K562 (cell line): ENCODE results near the gene ECD. TPM values are rescaled to one million over a fixed set of nuclear protein-coding genes. Genes with fewer than 3 reads are reported as not detected.

ENCODE experiments used
- CREB1 ChIP-seq, 2 experiments: sonication (generic) in 1 of 2; formaldehyde crosslinking in 1 of 2; IDR thresholded peaks; 2 replicates each; pipeline versions ENCODE4 v1.6.1 to v1.8.0; 2012 to 2022; ENCODE audit warnings: inconsistent platforms in 1 of 2, mild to moderate bottlenecking in 1 of 2, missing genetic modification reagents in 1 of 2, moderate library complexity in 1 of 2
- ETS2 ChIP-seq: IDR thresholded peaks from 2 replicates; pipeline ENCODE4 v1.6.1; 2016; ENCODE audit warnings: borderline replicate concordance, missing genetic modification characterization, mild to moderate bottlenecking, moderate library complexity, missing compliant biosample characterization; ENCODE audit not compliant: poor library complexity, severe bottlenecking
- GABPA ChIP-seq: fragments of 200-800 bp; sonication (Bioruptor generic); conservative IDR thresholded peaks from 2 replicates; pipeline ENCODE4 v1.6.1; 2016; ENCODE audit warnings: low read depth, missing genetic modification characterization, missing compliant biosample characterization
- HDAC2 ChIP-seq: fragments of 450-650 bp; IDR thresholded peaks from 2 replicates; pipeline ENCODE4 v1.6.1; 2016; ENCODE audit warnings: mild to moderate bottlenecking
- HNRNPLL ChIP-seq: fragments of 200-400 bp; formaldehyde crosslinking; IDR thresholded peaks from 2 replicates; pipeline ENCODE4 v1.6.1; 2017; ENCODE audit warnings: low read length, low read depth, mild to moderate bottlenecking; ENCODE audit not compliant: poor library complexity, severe bottlenecking
- RBM15 ChIP-seq: fragments of 200-400 bp; formaldehyde crosslinking; IDR thresholded peaks from 2 replicates; pipeline ENCODE4 v1.6.1; 2018; ENCODE audit warnings: mild to moderate bottlenecking, low read length, moderate library complexity; ENCODE audit not compliant: insufficient read depth
- SNAPC5 ChIP-seq: fragments of 250-450 bp; sonication (Bioruptor Pico); IDR thresholded peaks from 2 replicates; pipeline ENCODE4 v1.8.0; 2021; ENCODE audit warnings: moderate library complexity, mild to moderate bottlenecking, inconsistent platforms
- ZBTB40 ChIP-seq, 2 experiments: fragments of 450-650 bp in 1 of 2; sonication (generic) in 1 of 2; formaldehyde crosslinking in 1 of 2; IDR thresholded peaks; 2 replicates each; pipeline versions ENCODE4 v1.7.1 to v1.9.0; 2016 to 2022; ENCODE audit warnings: inconsistent platforms in 1 of 2, mild to moderate bottlenecking in 1 of 2, missing genetic modification reagents in 1 of 2
- ZNF280B ChIP-seq: fragments of 250-450 bp; sonication (Bioruptor Pico); IDR thresholded peaks from 2 replicates; pipeline ENCODE4 v1.5.1; 2021; ENCODE audit warnings: mild to moderate bottlenecking
- ZNF551 ChIP-seq: fragments of 250-450 bp; sonication (Bioruptor Pico); IDR thresholded peaks from 2 replicates; pipeline ENCODE4 v1.5.0; 2021; ENCODE audit warnings: mild to moderate bottlenecking, moderate library complexity
- ZNF740 ChIP-seq, 3 experiments: fragments of 200-800 bp in 1 of 3; sonication (Bioruptor generic) in 1 of 3; sonication (generic) in 1 of 3; formaldehyde crosslinking in 1 of 3; IDR thresholded peaks; 2 replicates each; pipeline versions ENCODE4 v1.6.1 to v1.8.0; 2016 to 2022; ENCODE audit warnings: mild to moderate bottlenecking in 2 of 3, missing compliant biosample characterization in 2 of 3, missing genetic modification characterization in 2 of 3, missing genetic modification reagents in 1 of 3
- polyA plus RNA-seq, 8 experiments: library from polyadenylated mRNA; depleted of rRNA in 4 of 8; stranded (reverse) in 5 of 8; unstranded in 3 of 8; fragments of >200 nt; fragmentation: Nextera tagmentation in 2 of 8; fragmentation: Illumina TruSeq in 1 of 8; extraction: Ambion mirVana in 2 of 8; extraction: Trizol in 1 of 8; gene quantifications; 2 replicates each; pipeline versions ENCODE4 v1.2.1 to v1.2.3, GENCODE V29; 2011 to 2014; ENCODE audit warnings: inconsistent platforms in 1 of 8, missing spikeins in 1 of 8
- total RNA-seq, 7 experiments: library from RNA; depleted of rRNA in 6 of 7; stranded (reverse); fragments of >200 nt in 6 of 7; fragmentation: Illumina TruSeq in 2 of 7; extraction: Trizol in 2 of 7; gene quantifications; 2 replicates each; pipeline versions ENCODE4 v1.2.1 to v1.2.3, GENCODE V29; 2011 to 2021; ENCODE audit warnings: low replicate concordance in 1 of 7

ECD gene
- total and polyA plus RNA-seq, 9 of the 15 experiments (the other 6 are each of a cell fraction or from before 2014, with no cell fraction given), result 33.5 to 79.9 (median 53.2) TPM

- TF ChIP-seq ZNF740 (CRISPR knock-in tag; IDR thresholded peaks at IDR 0.05) (peak; percentile 90), ZNF740 (tag; IDR thresholded peaks at IDR 0.05) (peak in 1 of 2 experiments; percentile 64; a peak in 1 of 4 replicates), SNAPC5 (CRISPR knock-in tag) (no peak), ZNF551 (CRISPR knock-in tag) (no peak), GABPA (tag) (peak; percentile 62), HDAC2 (no peak), CREB1 (IDR thresholded peaks at IDR 0.05) (peak; percentile 23; the same call in 1 of the 2 replicates), CREB1 (CRISPR knock-in tag; IDR thresholded peaks at IDR 0.05) (no peak), ZNF280B (CRISPR knock-in tag) (no peak), ETS2 (tag) (no peak), RBM15 (no peak), ZBTB40 (IDR thresholded peaks at IDR 0.05) (0 out of 2 replicates have a peak, but pooled peaks have one; percentile 30), ZBTB40 (CRISPR knock-in tag; IDR thresholded peaks at IDR 0.05) (no peak), HNRNPLL (no peak)
Observed at GRCh38 chr10:73093922-73094850, 73.6 kb downstream of the ECD start (continued).
